Suprapubic skin (tissue), 3 donors: ENCODE data around the gene EP400.

ENCODE experiments used
- POLR2A ChIP-seq, 2 donors: fragments of 450-650 bp; IDR thresholded peaks; one replicate each; pipeline ENCODE4 v1.6.1; 2017; ENCODE audit warnings: antibody characterized with exemption in 2 of 2, mild to moderate bottlenecking in 2 of 2, moderate library complexity in 2 of 2
- TF ChIP-seq, protein P1 (sequence below), 2 donors: fragments of 200-600 bp in 1 of 2; fragments of 450-650 bp in 1 of 2; sonication (generic) in 1 of 2; IDR thresholded peaks; one replicate each; pipeline ENCODE4 v1.5.1; 2016 to 2019; ENCODE audit warnings: antibody characterized with exemption in 2 of 2, mild to moderate bottlenecking in 1 of 2, moderate library complexity in 1 of 2

DNA sequence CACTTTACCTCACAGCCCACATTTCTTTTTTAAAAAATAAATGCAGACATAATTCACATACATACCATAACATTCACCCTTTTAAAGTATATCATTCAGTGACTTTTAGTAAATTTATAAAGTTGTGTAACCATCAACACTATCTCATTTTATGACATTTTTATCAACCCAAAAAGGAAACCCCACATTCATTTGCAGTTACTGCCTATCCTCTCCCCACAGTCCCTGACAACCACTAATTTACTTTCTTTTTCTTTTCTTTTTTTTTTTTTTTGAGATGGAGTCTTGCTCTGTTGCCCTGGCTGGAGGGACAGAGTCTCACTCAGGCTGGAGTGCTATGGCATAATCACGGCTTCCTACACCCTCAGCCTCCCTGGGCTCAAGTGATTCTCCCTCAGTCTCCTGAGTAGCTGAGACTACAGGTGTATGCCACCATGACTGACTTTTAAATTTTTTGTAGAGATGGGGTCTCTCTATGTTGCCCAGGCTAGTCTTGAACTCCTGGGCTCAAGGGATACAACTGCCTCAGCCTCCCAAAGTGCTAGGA, 1.5 kb upstream of the EP400 start:
- TF ChIP-seq, protein P1, sequence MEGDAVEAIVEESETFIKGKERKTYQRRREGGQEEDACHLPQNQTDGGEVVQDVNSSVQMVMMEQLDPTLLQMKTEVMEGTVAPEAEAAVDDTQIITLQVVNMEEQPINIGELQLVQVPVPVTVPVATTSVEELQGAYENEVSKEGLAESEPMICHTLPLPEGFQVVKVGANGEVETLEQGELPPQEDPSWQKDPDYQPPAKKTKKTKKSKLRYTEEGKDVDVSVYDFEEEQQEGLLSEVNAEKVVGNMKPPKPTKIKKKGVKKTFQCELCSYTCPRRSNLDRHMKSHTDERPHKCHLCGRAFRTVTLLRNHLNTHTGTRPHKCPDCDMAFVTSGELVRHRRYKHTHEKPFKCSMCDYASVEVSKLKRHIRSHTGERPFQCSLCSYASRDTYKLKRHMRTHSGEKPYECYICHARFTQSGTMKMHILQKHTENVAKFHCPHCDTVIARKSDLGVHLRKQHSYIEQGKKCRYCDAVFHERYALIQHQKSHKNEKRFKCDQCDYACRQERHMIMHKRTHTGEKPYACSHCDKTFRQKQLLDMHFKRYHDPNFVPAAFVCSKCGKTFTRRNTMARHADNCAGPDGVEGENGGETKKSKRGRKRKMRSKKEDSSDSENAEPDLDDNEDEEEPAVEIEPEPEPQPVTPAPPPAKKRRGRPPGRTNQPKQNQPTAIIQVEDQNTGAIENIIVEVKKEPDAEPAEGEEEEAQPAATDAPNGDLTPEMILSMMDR (IDR thresholded peaks at IDR 0.05) = no peak
- no peak for TF ChIP-seq POLR2A (IDR thresholded peaks at IDR 0.05)
